ENCODE results near the gene ICAM3.

The ICAM3 gene

DNA sequence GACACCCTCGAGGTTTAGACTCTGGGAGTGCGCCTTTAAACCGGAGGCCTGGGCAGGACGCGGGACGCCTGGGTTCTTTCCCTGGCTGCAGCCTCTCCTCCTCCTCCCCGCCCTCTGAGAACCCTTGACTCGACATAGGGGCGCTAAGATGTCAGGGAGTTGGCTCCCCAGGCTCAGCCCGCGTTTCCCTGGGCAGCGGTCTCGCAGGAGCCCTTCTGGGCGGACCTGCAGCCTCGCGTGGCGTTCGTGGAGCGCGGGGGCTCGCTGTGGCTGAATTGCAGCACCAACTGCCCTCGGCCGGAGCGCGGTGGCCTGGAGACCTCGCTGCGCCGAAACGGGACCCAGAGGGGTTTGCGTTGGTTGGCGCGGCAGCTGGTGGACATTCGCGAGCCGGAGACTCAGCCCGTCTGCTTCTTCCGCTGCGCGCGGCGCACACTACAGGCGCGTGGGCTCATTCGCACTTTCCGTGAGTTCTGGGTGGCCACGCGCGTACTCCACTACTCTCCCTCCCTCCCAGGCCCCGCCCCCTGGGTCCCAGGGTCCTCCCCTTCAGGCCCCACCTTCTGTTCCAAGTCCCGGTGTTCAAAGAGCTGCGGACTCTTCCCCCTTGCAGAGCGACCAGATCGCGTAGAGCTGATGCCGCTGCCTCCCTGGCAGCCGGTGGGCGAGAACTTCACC lies 48.4 kb downstream of the ICAM3 start:
- no peak for DNase-seq

DNA sequence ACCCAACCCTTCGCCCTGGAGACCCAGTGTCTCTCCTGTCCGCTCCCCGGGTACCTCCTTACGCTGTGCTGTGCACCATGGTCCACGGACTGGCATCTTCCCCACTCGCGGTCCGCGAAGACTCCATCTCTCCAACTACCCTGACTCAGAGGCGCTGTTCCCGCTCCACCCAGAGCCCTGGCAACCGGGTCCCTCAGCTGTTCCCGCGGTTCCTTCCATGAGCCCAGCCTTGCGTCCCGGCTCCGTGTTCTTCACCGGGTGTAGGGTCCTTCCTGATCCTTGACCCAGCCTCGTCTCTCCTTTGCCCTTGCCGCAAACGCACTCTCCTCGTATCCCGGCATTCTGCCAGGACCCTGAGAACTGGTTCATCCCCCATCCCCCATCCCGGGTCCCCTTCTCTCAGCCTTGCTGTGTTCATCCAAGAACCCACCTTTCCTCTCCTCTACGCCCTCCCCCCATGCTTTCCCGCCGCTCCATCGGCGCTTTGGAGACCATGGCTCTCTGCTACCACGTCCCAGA lies 49.0 kb downstream of the ICAM3 start:
- no peak for DNase-seq

DNA sequence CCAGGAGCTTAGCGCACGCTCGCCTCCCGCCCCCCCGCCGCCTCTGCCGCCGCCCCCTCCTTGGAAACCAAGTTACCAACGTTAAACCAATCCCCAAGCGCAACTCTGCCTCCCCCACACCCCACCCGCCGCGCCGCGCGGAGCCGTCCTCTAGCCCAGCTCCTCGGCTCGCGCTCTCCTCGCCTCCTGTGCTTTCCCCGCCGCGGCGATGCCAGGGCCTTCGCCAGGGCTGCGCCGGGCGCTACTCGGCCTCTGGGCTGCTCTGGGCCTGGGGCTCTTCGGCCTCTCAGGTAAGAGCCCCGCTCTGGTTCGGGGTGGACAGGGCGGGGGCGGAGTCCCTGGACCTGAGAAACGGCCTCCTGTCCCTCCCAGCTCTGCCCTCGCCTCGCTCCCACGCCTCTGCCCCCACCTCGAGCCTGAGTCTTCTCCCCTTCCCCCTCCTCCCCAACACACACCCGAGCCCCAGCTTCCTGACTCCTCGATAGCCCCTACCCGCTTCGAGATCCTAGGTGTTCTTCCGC lies 49.5 kb downstream of the ICAM3 start, which contains the start of gene ICAM5:
TSS of gene ICAM5 (plus strand) at position 117 of the 521 bp plus-strand sequence. CDS start at position 209, 92 bp downstream.
- no peak for DNase-seq

GRCh38 chr19:10289167-10289835 lies 50.1 kb downstream of the ICAM3 start:
- no peak for DNase-seq

GRCh38 chr19:10288662-10289166 lies 50.7 kb downstream of the ICAM3 start:
- no peak for DNase-seq

GRCh38 chr19:10286803-10287737 lies 52.4 kb downstream of the ICAM3 start, which contains the start of gene ICAM4:
Gene ICAM4 (plus strand): TSS chr19:10286955. CDS start chr19:10287013, 58 bp downstream.
- no peak for DNase-seq

- no peak for DNase-seq
Observed at GRCh38 chr19:10285393-10285792, 54.0 kb downstream of the ICAM3 start.

GRCh38 chr19:10284960-10285278 lies 54.5 kb downstream of the ICAM3 start:
- DNase-seq = no peak

DNA sequence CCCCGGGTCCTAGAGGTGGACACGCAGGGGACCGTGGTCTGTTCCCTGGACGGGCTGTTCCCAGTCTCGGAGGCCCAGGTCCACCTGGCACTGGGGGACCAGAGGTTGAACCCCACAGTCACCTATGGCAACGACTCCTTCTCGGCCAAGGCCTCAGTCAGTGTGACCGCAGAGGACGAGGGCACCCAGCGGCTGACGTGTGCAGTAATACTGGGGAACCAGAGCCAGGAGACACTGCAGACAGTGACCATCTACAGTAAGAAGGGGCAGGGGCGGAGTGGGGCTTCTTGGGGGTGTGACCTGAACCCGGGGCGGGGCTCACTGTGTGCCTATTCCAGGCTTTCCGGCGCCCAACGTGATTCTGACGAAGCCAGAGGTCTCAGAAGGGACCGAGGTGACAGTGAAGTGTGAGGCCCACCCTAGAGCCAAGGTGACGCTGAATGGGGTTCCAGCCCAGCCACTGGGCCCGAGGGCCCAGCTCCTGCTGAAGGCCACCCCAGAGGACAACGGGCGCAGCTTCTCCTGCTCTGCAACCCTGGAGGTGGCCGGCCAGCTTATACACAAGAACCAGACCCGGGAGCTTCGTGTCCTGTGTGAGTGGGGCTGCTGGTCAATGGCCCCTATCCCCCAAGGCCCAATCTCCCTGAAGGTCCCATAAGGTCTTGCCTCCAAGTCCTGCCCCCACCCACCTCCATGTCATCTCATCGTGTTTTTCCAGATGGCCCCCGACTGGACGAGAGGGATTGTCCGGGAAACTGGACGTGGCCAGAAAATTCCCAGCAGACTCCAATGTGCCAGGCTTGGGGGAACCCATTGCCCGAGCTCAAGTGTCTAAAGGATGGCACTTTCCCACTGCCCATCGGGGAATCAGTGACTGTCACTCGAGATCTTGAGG lies 55.1 kb downstream of the ICAM3 start:
- no peak for DNase-seq

Data from GOT3 (cell line).